Thymus (tissue), 11 donors: ENCODE results near the gene DDX54. TPM values are rescaled to one million over a fixed set of nuclear protein-coding genes. Genes with fewer than 3 reads are reported as not detected.
A peak's percentile ranks its signal among the peaks of the same experiment; 100 is the strongest.
"Not testable (repeated sequence)": the region's sequence is repeated elsewhere in the genome, so short reads cannot be mapped to it uniquely, and the experiment has no call there.

ENCODE experiments used
- DNase-seq, 9 donors: peaks; one replicate each; pipeline ENCODE4 v3.0.0-alpha.2; 2013; ENCODE audit warnings: low spot score in 9 of 9, low read depth in 6 of 9, missing footprints in 1 of 9
- H3K27ac ChIP-seq, 2 donors: one replicate each; pipeline ENCODE4 v1.5.1; 2013; ENCODE audit warnings: control low read depth in 1 of 2, low read depth in 1 of 2, low read length in 1 of 2, mild to moderate bottlenecking in 1 of 2, moderate library complexity in 1 of 2
- H3K27me3 ChIP-seq, 2 donors: one replicate each; pipeline ENCODE4 v1.5.1; 2013; ENCODE audit warnings: low read length in 1 of 2; ENCODE audit not compliant: control insufficient read depth in 2 of 2, insufficient read depth in 1 of 2
- H3K36me3 ChIP-seq, 2 donors: one replicate each; pipeline ENCODE4 v1.5.1; 2013; ENCODE audit warnings: low read length in 1 of 2, mild to moderate bottlenecking in 1 of 2, moderate library complexity in 1 of 2; ENCODE audit not compliant: control insufficient read depth in 2 of 2, insufficient read depth in 2 of 2
- H3K4me1 ChIP-seq, 2 donors: one replicate each; pipeline ENCODE4 v1.5.1; 2013; ENCODE audit warnings: low read length in 2 of 2; ENCODE audit not compliant: control insufficient read depth in 2 of 2, insufficient read depth in 2 of 2
- H3K4me3 ChIP-seq, 2 donors: one replicate each; pipeline ENCODE4 v1.5.1; 2013; ENCODE audit warnings: low read length in 2 of 2, control low read depth in 1 of 2, mild to moderate bottlenecking in 1 of 2
- H3K9me3 ChIP-seq, 2 donors: one replicate each; pipeline ENCODE4 v1.5.1; 2013; ENCODE audit warnings: low read length in 1 of 2, mild to moderate bottlenecking in 1 of 2; ENCODE audit not compliant: control insufficient read depth in 2 of 2, insufficient read depth in 1 of 2
- WGBS: extraction: QIAGEN DNeasy Blood & Tissue Kit; methylation state at CpG from one replicate; pipeline ENCODE4 v1.1.7; 2013; 5-methylcytosine and 5-hydroxymethylcytosine counted together
- polyA plus RNA-seq: library from polyadenylated mRNA; stranded (reverse); fragments of 200-250 nt; gene quantifications from one replicate; pipeline ENCODE4 v1.2.3, GENCODE V29; 2013
- total RNA-seq: library from RNA; stranded (reverse); fragments of 120-200 nt; gene quantifications from one replicate; pipeline ENCODE4 v1.2.4, GENCODE V29; 2013
- donor health status: healthy.

The DDX54 gene
- total and polyA plus RNA-seq, 2 donors = 23.6 to 49.8 TPM

DNA sequence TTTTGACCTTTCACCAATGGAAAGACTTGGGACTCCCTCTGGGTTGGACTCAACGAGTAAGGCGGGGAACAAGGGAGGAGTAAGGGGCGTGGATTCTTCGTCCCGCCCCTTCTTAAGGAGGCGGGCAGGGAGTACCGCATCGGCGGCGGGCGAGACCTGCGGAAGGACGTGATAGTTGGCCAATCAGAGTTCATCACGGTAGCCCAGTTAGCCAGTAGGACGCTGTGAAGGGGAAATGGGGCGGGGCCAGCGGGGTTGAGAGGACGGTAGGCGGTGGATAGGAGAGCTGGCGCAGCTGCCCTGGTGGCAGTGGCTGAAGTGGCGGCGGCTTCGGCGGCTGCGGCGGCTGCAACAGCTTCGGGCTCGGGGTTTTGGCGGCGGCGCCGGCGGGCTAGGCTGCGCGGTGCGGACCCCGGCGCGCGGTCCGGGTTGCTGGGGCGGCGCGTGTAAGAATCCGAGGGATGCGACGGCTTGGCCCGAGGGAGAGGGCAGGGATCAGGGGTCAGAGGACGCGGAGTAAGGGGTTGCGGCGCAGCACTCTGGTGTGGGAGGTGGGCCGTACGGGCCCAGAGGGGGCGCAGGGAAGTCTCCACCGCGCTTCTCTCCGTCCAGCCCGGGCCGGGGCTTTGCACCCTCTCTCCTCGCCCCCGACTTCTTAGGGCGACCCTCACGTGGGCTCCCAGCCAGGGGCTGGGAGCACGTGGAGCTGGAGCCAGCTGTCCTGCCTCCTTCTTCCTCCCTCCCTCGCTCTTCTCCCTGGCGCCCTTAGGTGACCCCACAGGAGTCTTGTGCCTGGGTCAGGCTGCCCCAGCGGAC, 36.1 kb upstream of the DDX54 start, which contains the start of gene TPCN1:
Gene TPCN1 (plus strand): TSS at position 284 of the 816 bp plus-strand sequence. CDS start 5,389 bp downstream, outside the sequence.
- Histone ChIP-seq H3K27ac (peak within 1 kb of the TSS; percentile 36 to 72), H3K4me1 (peaks cover 27 to 39% of the 10 kb centered on the region in 2 donors), H3K4me3 (peak within 1 kb of the TSS; percentile 54 to 71), H3K9me3 (no peaks in the 10 kb centered on the region), H3K27me3 (no peaks in the 10 kb centered on the region), H3K36me3 (no peaks in the 10 kb centered on the region)
- 1% methylated on average over 68 of the region's 68 CpGs for WGBS
- peak; percentile 99 to 100 (median 100) for DNase-seq

DNA sequence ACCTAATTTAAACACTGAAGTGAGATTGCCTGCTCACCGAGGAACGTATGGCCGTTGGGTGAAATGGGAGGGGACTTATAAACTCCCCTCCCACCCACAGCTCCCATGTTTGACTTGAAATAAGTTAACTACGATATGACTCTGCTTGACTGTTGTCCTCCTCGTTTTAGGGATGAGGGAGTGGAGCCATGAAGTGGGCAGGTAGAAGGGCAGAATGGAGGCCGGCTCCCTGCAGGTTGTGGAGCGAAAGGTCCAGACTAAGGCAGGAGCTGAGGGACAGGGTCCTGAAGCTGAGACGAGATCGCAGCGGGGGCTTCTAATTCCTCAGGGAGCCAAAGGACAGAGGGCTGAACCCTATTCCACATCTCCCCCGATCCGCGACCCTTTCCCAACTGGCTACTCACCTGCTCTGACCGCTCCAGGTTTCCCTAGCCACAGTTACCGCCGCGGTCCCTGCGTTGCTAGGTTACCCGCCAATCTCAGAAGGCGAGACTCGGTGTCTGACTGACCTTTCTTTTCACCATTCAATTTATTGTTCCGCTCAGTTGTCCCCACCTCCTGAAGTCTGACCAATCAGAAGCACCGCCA, 35.4 kb upstream of the DDX54 start:
- H3K4me3 ChIP-seq = peak overlapping the region; percentile 52 to 67

DNA sequence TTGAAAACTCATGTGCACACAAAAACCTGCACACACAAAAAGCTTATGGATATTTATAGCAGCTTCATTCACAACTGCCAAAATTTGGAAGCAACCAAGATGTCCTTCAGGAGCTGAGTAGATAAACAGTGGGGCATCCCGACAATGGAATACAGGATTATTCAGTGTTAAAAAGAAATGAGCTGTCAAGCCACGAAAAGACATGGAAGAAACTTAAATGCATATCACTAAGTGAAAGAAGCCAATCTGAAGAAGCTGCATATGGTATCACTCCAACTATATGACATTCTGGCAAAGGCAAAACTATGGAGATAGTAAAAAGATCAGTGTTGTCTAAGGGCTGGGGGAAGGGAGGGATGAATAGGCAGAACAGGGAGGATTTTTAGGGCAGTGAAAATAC, 30.7 kb upstream of the DDX54 start:
- H3K9me3 ChIP-seq = no peaks in the 10 kb centered on the region
- no peak for DNase-seq
- no peaks in the 10 kb centered on the region for H3K36me3 ChIP-seq
- no peak overlapping the region for H3K4me3 ChIP-seq
- WGBS = 99% methylated on average over 2 of the region's 2 CpGs
- H3K4me1 ChIP-seq = peaks cover 9 to 13% of the 10 kb centered on the region in 2 donors
- no peaks in the 10 kb centered on the region for H3K27me3 ChIP-seq
- H3K27ac ChIP-seq = no peak overlapping the region

More for the DNA sequence above, 35.4 kb upstream of the DDX54 start:
- WGBS = under 1% methylated on average over 23 of the region's 23 CpGs
- no peaks in the 10 kb centered on the region for H3K27me3 ChIP-seq
- no peaks in the 10 kb centered on the region for H3K9me3 ChIP-seq
- H3K27ac ChIP-seq = peak overlapping the region in 1 of 2 donors; percentile 26
- H3K4me1 ChIP-seq = peaks cover 27 to 39% of the 10 kb centered on the region in 2 donors
- no peak for DNase-seq
- no peaks in the 10 kb centered on the region for H3K36me3 ChIP-seq

DNA sequence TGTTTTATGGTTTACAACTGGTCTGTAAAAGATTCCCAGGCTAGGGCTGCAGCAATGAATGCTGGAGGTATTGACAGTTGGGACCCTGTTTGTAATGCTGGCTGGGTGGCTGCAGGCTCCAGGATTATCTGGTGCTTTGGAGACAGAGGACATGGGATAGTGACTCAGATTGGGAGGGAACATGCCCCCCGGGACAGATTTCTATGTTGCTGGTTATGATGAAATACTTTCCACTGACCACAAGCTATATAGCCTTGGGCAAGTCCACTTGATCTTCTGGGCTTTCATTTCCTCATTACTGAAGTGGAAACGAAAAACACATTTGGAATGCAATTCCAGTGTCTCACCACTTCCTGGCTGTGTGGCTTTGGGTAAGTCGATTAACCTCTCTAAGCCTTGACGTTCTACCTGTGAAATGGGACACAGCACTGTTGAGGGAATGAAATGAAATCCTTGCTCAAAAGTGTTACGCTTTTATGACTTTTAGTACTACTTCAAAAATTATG, 29.7 kb upstream of the DDX54 start:
- Histone ChIP-seq H3K36me3 (no peaks in the 10 kb centered on the region), H3K4me1 (peaks cover 9 to 10% of the 10 kb centered on the region in 2 donors), H3K27me3 (no peaks in the 10 kb centered on the region), H3K9me3 (no peaks in the 10 kb centered on the region), H3K27ac (no peak overlapping the region), H3K4me3 (no peak overlapping the region)
- 65% methylated on average over 5 of the region's 5 CpGs for WGBS
- peak in 1 of 9 donors; percentile 27 for DNase-seq

DNA sequence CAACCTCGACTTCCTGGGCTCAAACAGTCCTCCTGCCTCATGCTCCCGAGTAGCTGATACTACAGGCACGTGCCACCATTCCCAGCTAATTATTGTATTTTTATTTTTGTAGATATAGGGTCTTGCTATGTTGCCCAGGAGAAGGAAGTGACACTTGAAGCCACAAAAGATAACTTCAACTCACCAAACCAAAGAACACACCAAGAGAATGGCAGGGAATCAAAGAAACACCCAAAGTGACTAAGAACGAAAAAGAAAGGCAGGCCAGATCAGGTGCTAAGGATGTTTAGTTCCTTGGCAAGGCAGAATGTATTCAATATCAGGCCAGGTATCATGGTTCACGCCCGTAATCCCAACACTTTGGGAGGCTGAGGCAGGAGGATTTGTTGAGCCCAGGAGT, 25.9 kb upstream of the DDX54 start:
- no peak for DNase-seq
- Histone ChIP-seq H3K27ac (no peak overlapping the region), H3K4me3 (no peak overlapping the region), H3K36me3 (no peaks in the 10 kb centered on the region), H3K27me3 (no peaks in the 10 kb centered on the region), H3K4me1 (peaks cover 25 to 29% of the 10 kb centered on the region in 2 donors), H3K9me3 (no peaks in the 10 kb centered on the region)
- 86% methylated on average over 6 of the region's 6 CpGs for WGBS

DNA sequence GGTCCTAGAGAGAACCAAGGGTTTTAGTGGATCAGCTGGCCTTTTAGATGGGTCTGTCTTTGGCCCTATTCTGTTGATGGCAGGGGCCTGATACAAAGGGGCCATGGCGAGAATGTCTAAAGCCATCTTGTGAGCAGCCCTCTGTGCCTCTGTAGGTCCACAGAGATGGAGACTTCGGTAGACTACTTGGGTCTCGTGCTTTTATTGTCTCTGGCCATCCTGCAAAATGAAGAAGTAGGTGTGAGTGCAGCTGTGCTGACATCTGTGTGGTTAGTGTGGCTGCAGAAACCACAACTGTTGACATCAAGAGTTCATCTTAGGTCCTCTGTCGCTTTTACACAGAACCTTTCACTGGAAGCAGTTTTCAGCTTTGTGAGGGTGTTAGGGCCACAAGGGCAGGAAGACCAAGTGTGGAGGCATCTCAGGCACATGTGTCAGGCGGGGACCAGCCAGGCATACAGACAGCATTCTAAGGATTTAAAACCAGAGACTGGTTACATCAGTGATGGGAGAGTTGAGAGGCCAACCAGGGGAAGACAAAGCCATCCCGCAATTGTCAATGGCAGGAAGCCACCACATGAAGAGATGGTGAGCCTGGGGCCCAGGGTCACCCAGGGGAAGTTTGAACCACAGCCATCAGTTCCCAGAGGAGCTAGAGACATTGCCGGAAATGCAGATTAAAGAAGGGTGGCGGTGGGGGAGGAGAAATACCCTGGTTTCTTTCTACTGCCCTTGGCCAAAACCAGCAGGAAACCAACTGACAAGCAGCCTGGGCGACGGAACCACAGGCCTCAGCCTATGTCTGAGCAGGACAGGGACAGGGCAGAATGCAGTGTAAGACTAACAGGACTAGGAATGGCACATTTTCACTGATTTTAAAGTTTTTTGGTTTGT, 23.0 kb upstream of the DDX54 start:
- Histone ChIP-seq H3K4me3 (no peak overlapping the region), H3K27me3 (no peaks in the 10 kb centered on the region), H3K4me1 (peaks cover 25 to 31% of the 10 kb centered on the region in 2 donors), H3K36me3 (no peaks in the 10 kb centered on the region), H3K27ac (peak overlapping the region; percentile 71 to 72), H3K9me3 (no peaks in the 10 kb centered on the region)
- WGBS = 5% methylated on average over 10 of the region's 10 CpGs
- DNase-seq = peak in 4 of 9 donors; percentile 48 to 85 (median 64)

DNA sequence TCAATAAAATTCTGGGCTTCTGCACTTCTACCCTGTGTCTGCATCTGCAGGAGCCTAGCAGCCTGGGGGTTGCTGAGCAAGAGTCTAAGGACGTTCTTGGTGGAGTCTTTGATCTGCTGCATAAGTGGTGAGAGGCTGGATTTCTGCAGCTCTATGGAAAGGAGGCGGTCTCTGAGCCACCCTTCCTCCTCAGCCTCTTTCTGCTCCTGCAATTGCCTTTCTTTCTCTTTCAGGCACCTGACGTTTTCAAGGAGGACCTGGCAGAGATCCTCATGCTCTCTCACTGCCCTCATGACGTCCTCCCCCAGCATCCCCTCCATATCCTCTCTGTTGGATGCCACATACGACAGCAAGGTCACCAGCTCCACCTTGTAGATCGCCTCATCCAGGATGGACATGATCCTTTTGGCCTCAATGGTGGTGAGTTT, 22.3 kb upstream of the DDX54 start:
- H3K4me3 ChIP-seq = no peak overlapping the region
- 24% methylated on average over 6 of the region's 6 CpGs for WGBS
- H3K4me1 ChIP-seq = peaks cover 25 to 31% of the 10 kb centered on the region in 2 donors
- no peaks in the 10 kb centered on the region for H3K27me3 ChIP-seq
- peak overlapping the region; percentile 6 to 71 for H3K27ac ChIP-seq
- peak in 4 of 9 donors; percentile 33 to 69 (median 46) for DNase-seq
- no peaks in the 10 kb centered on the region for H3K9me3 ChIP-seq
- no peaks in the 10 kb centered on the region for H3K36me3 ChIP-seq

DNA sequence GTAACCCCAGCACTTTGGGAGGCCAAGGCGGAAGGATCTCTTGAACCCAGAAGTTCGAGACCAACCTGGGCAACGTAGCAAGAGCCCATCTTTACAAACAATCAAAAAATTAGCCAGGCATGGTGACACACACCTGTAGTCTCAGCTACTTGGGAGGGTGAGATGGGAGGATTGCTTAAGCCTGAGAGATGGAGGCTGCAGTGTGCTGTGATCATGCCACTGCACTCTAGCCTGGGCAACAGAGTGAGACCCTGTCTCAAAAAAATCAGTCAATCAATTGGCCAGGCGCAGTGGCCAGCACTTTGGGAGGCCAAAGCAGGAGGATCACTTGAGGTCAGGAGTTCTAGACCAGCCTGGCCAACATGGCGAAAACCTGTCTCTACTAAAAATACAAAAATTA, 21.5 kb upstream of the DDX54 start:
- not testable (repeated sequence) for H3K4me3 ChIP-seq, DNase-seq, H3K27ac ChIP-seq, H3K27me3 ChIP-seq, H3K9me3 ChIP-seq, H3K36me3 ChIP-seq
- H3K4me1 ChIP-seq = peaks cover 25 to 31% of the 10 kb centered on the region in 2 donors
- WGBS = 95% methylated on average over 5 of the region's 5 CpGs
